HepG2 (cell line): ENCODE results near the gene TRIM27.

ENCODE experiments used
- HDAC1 ChIP-seq: sonication (generic); formaldehyde crosslinking; IDR thresholded peaks from 2 replicates; pipeline ENCODE4 v1.5.1; 2020; ENCODE audit warnings: mild to moderate bottlenecking, missing genetic modification reagents
- JUN ChIP-seq: sonication (generic); formaldehyde crosslinking; IDR thresholded peaks from 2 replicates; pipeline ENCODE4 v1.4.0; 2020; ENCODE audit warnings: mild to moderate bottlenecking, missing genetic modification reagents
- ONECUT2 ChIP-seq: sonication (generic); formaldehyde crosslinking; IDR thresholded peaks from 2 replicates; pipeline ENCODE4 v1.4.0; 2020; ENCODE audit warnings: missing genetic modification reagents
- SPEN ChIP-seq: sonication (generic); formaldehyde crosslinking; IDR thresholded peaks from 2 replicates; pipeline ENCODE4 v1.5.1; 2020; ENCODE audit warnings: low read depth, mild to moderate bottlenecking, missing genetic modification reagents
- ZNF138 ChIP-seq: sonication (generic); formaldehyde crosslinking; IDR thresholded peaks from 2 replicates; pipeline ENCODE4 v1.5.0; 2020; ENCODE audit warnings: mild to moderate bottlenecking, low read depth, missing genetic modification reagents
- ZNF614 ChIP-seq: IDR thresholded peaks from 2 replicates; pipeline ENCODE4 v1.6.1; 2018; ENCODE audit warnings: missing biosample characterization, missing genetic modification reagents, inconsistent platforms, borderline replicate concordance
- TF ChIP-seq, protein P1 (sequence below): sonication (generic); formaldehyde crosslinking; IDR thresholded peaks from 2 replicates; pipeline ENCODE4 v1.5.0; 2020; ENCODE audit warnings: mild to moderate bottlenecking, missing genetic modification reagents, moderate library complexity

DNA sequence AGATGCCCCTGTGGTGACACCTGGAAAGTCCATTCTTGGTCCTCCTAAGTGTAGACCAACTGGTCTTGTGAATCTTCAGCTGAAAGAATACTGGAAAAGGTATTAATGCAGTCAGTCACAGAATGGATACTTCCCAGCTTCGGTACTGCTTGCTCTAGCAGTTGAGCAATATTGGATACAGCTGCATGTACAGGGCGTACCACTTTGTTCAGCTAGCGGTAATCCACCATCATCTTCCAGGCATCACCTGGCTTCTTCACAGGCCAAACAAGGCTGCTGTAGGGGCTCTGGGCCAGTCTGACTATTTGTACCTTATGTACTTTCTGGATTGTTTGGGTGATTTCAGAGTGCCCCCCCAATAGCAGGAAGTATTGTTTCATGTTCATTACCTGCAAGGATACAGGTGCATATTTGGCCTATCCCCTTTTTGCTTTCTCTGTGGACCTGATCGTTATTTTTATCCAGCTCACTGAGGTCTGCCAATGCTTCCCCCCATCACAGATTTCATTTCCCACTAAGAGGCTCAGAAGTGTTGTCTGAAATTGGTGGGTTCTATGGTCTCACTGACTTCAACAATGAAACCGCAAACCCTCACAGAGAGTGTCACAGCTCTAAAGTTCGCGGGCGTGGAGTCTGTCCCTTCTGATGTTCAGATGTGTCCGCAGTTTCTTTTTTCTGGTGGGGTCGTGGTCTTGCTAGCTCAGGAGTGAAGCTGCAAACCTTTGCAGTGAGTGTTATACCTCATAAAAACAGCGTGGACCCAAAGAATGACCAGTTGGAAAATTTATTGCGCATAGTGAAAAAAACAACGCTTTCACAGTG lies 52.2 kb downstream of the TRIM27 start:
- no peak for TF ChIP-seq ONECUT2 (CRISPR knock-in tag)
- TF ChIP-seq ZNF138 = no peak
- no peak for TF ChIP-seq ZNF614 (CRISPR knock-in tag)
- TF ChIP-seq SPEN (CRISPR knock-in tag) = no peak
- TF ChIP-seq, protein P1, sequence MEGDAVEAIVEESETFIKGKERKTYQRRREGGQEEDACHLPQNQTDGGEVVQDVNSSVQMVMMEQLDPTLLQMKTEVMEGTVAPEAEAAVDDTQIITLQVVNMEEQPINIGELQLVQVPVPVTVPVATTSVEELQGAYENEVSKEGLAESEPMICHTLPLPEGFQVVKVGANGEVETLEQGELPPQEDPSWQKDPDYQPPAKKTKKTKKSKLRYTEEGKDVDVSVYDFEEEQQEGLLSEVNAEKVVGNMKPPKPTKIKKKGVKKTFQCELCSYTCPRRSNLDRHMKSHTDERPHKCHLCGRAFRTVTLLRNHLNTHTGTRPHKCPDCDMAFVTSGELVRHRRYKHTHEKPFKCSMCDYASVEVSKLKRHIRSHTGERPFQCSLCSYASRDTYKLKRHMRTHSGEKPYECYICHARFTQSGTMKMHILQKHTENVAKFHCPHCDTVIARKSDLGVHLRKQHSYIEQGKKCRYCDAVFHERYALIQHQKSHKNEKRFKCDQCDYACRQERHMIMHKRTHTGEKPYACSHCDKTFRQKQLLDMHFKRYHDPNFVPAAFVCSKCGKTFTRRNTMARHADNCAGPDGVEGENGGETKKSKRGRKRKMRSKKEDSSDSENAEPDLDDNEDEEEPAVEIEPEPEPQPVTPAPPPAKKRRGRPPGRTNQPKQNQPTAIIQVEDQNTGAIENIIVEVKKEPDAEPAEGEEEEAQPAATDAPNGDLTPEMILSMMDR (CRISPR knock-in tag) = no peak
- TF ChIP-seq JUN (CRISPR knock-in tag) = no peak
- no peak for TF ChIP-seq HDAC1 (CRISPR knock-in tag)
